HEK293 (cell line): ENCODE measurements around the gene RASD1.

Experiments used
- CTCF ChIA-PET: fragments of 350-600 bp; formaldehyde crosslinking; extraction: SDS; loops from one replicate; lab custom pipeline; 2021; ENCODE audit warnings: antibody characterized with exemption; lab: Yijun Ruan, JAX
- POLR2A ChIA-PET: fragments of 300-600 bp; formaldehyde crosslinking; extraction: SDS; loops from one replicate; lab custom pipeline; 2020; ENCODE audit warnings: antibody characterized with exemption, inconsistent platforms; lab: Yijun Ruan, JAX
- H3K27ac ChIP-seq: fragments of 200-500 bp; sonication (Bioruptor generic); 2 replicates; pipeline ENCODE4 v1.5.1; 2014; ENCODE audit warnings: low read depth, low read length, control low read depth, inconsistent platforms; ENCODE audit errors: extremely low read depth
- H3K36me3 ChIP-seq, 2 experiments: fragments of 200-500 bp in 1 of 2; sonication (Bioruptor generic) in 1 of 2; 1 replicate in 1 of 2; 2 replicates in 1 of 2; pipeline ENCODE4 v1.5.1; 2014 to 2017; ENCODE audit warnings: inconsistent platforms in 2 of 2, low read length in 2 of 2; ENCODE audit not compliant: control insufficient read depth in 2 of 2, insufficient read depth in 1 of 2
- H3K4me1 ChIP-seq: fragments of 200-500 bp; sonication (Bioruptor generic); 2 replicates; pipeline ENCODE4 v1.5.1; 2014; ENCODE audit warnings: mild to moderate bottlenecking, low read length, inconsistent platforms; ENCODE audit not compliant: control insufficient read depth, insufficient read depth
- H3K4me3 ChIP-seq: 2 replicates; pipeline ENCODE4 v1.5.1; 2011; ENCODE audit warnings: low read depth, mild to moderate bottlenecking, control low read depth, low read length, moderate library complexity
- H3K9me3 ChIP-seq: fragments of 200-500 bp; sonication (Bioruptor generic); 2 replicates; pipeline ENCODE4 v1.5.1; 2014; ENCODE audit warnings: low read depth, low read length, inconsistent platforms; ENCODE audit not compliant: control insufficient read depth, insufficient read depth
- FEZF1 ChIP-seq: fragments of 450-650 bp; formaldehyde crosslinking; IDR thresholded peaks from 2 replicates; pipeline ENCODE4 v1.5.1; 2016; ENCODE audit warnings: missing biosample characterization, missing genetic modification characterization
- GLI2 ChIP-seq: fragments of 450-650 bp; formaldehyde crosslinking; IDR thresholded peaks from 2 replicates; pipeline ENCODE4; 2017; ENCODE audit warnings: missing biosample characterization, missing genetic modification characterization, low read depth, borderline replicate concordance
- GLI4 ChIP-seq: fragments of 450-650 bp; formaldehyde crosslinking; IDR thresholded peaks from 2 replicates; pipeline ENCODE4 v1.5.1; 2016; ENCODE audit warnings: missing biosample characterization, missing genetic modification characterization
- KLF8 ChIP-seq: fragments of 450-650 bp; formaldehyde crosslinking; IDR thresholded peaks from 2 replicates; pipeline ENCODE4 v1.5.1; 2016; ENCODE audit warnings: missing biosample characterization, missing genetic modification characterization
- MZF1 ChIP-seq: fragments of 450-650 bp; formaldehyde crosslinking; IDR thresholded peaks from 2 replicates; pipeline ENCODE4 v1.5.1; 2017; ENCODE audit warnings: missing biosample characterization, missing genetic modification characterization, borderline replicate concordance
- PRDM1 ChIP-seq: fragments of 450-650 bp; formaldehyde crosslinking; IDR thresholded peaks from 2 replicates; pipeline ENCODE4; 2016; ENCODE audit warnings: missing biosample characterization, missing genetic modification characterization
- TCF7L2 ChIP-seq: IDR thresholded peaks from 2 replicates; pipeline ENCODE4 v1.6.1; 2011; ENCODE audit warnings: low read depth, mild to moderate bottlenecking, inconsistent platforms, low read length, moderate library complexity, borderline replicate concordance
- YY1 ChIP-seq: fragments of 450-650 bp; formaldehyde crosslinking; IDR thresholded peaks from 2 replicates; pipeline ENCODE4 v1.5.1; 2018; ENCODE audit warnings: missing biosample characterization, missing genetic modification characterization
- YY2 ChIP-seq: fragments of 450-650 bp; formaldehyde crosslinking; IDR thresholded peaks from 2 replicates; pipeline ENCODE4 v1.5.1; 2016; ENCODE audit warnings: missing biosample characterization, missing genetic modification characterization
- ZBTB21 ChIP-seq: fragments of 450-650 bp; formaldehyde crosslinking; IDR thresholded peaks from 2 replicates; pipeline ENCODE4 v1.5.1; 2017; ENCODE audit warnings: missing biosample characterization, missing genetic modification characterization
- ZNF248 ChIP-seq: fragments of 450-650 bp; formaldehyde crosslinking; IDR thresholded peaks from 2 replicates; pipeline ENCODE4 v1.5.1; 2017; ENCODE audit warnings: missing biosample characterization, missing genetic modification characterization
- ZNF266 ChIP-seq: fragments of 450-650 bp; formaldehyde crosslinking; IDR thresholded peaks from 2 replicates; pipeline ENCODE4 v1.5.1; 2016; ENCODE audit warnings: missing biosample characterization, missing genetic modification characterization, low read depth
- ZNF311 ChIP-seq: fragments of 450-650 bp; formaldehyde crosslinking; IDR thresholded peaks from 2 replicates; pipeline ENCODE4 v1.5.1; 2017; ENCODE audit warnings: missing biosample characterization, missing genetic modification characterization, borderline replicate concordance
- ZNF341 ChIP-seq: fragments of 450-650 bp; formaldehyde crosslinking; IDR thresholded peaks from 2 replicates; pipeline ENCODE4; 2016; ENCODE audit warnings: low read depth, missing biosample characterization, missing genetic modification characterization
- ZNF530 ChIP-seq: fragments of 450-650 bp; formaldehyde crosslinking; IDR thresholded peaks from 2 replicates; pipeline ENCODE4 v1.5.1; 2016; ENCODE audit warnings: low read depth, missing biosample characterization, missing genetic modification characterization
- ZNF621 ChIP-seq: fragments of 450-650 bp; formaldehyde crosslinking; IDR thresholded peaks from 2 replicates; pipeline ENCODE4 v1.5.1; 2017; ENCODE audit warnings: missing biosample characterization, missing genetic modification characterization
- ZNF623 ChIP-seq: fragments of 450-650 bp; formaldehyde crosslinking; IDR thresholded peaks from 2 replicates; pipeline ENCODE4 v1.5.1; 2016; ENCODE audit warnings: missing biosample characterization, missing genetic modification characterization
- ZNF747 ChIP-seq: fragments of 450-650 bp; formaldehyde crosslinking; IDR thresholded peaks from 2 replicates; pipeline ENCODE4 v1.5.1; 2016; ENCODE audit warnings: missing biosample characterization, missing genetic modification characterization
- ZNF843 ChIP-seq: fragments of 450-650 bp; formaldehyde crosslinking; IDR thresholded peaks from 2 replicates; pipeline ENCODE4 v1.5.1; 2016; ENCODE audit warnings: missing biosample characterization, missing genetic modification characterization
- TF ChIP-seq, protein P1 (sequence below): fragments of 450-650 bp; formaldehyde crosslinking; IDR thresholded peaks from 2 replicates; pipeline ENCODE4 v1.5.1; 2017; ENCODE audit warnings: missing biosample characterization, missing genetic modification characterization
- TF ChIP-seq, protein P2 (sequence below): fragments of 450-650 bp; formaldehyde crosslinking; IDR thresholded peaks from 2 replicates; pipeline ENCODE4 v1.5.1; 2017; ENCODE audit warnings: missing biosample characterization, missing genetic modification characterization
- TF ChIP-seq, protein P3 (sequence below): sonication (generic); formaldehyde crosslinking; IDR thresholded peaks from 2 replicates; pipeline ENCODE4 v1.8.1; 2022; ENCODE audit warnings: mild to moderate bottlenecking, moderate library complexity, missing genetic modification reagents

Gene RASD1

DNA sequence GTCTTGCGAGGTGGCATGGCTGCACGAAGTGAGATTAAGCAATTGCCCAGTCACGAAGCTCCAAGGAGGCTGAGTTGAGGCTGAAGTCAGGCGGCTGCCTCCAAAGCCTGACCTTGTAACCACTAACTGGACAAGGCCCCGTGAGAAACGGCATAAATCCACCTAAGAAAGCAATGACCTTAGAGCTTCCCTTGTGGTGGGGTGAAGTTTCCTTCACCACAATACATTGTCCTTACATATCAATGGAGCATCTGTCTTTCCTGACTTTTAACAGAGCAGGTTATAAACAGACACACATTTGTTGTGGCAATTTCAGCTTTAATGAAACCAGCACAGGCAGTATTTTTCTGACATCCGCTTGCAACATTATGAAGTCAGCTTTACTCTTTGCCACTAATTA lies 21.9 kb downstream of the RASD1 start:
- Histone ChIP-seq H3K36me3 (peaks cover 0 to 7% of the 10 kb centered on the region in 2 experiments; a peak in 2 of 3 replicates), H3K4me1 (0 out of 2 replicates have a peak, but pooled peaks cover 3% of the 10 kb centered on the region), H3K27ac (no peak overlapping the region), H3K4me3 (no peak overlapping the region), H3K9me3 (no peaks in the 10 kb centered on the region)
- TF ChIP-seq PRDM1 (no peak), ZNF621 (no peak), GLI4 (tag by site-specific recombination) (no peak), ZNF341 (tag by site-specific recombination) (no peak), ZNF843 (no peak), FEZF1 (tag by site-specific recombination) (no peak), ZNF311 (tag by site-specific recombination) (no peak), ZBTB21 (tag by site-specific recombination) (no peak), MZF1 (tag by site-specific recombination) (no peak), ZNF747 (no peak), YY1 (tag by site-specific recombination) (no peak), TCF7L2 (no peak), YY2 (tag by site-specific recombination) (no peak)
- TF ChIP-seq, protein P1, sequence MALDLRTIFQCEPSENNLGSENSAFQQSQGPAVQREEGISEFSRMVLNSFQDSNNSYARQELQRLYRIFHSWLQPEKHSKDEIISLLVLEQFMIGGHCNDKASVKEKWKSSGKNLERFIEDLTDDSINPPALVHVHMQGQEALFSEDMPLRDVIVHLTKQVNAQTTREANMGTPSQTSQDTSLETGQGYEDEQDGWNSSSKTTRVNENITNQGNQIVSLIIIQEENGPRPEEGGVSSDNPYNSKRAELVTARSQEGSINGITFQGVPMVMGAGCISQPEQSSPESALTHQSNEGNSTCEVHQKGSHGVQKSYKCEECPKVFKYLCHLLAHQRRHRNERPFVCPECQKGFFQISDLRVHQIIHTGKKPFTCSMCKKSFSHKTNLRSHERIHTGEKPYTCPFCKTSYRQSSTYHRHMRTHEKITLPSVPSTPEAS (tag by site-specific recombination) = no peak
- TF ChIP-seq, protein P2, sequence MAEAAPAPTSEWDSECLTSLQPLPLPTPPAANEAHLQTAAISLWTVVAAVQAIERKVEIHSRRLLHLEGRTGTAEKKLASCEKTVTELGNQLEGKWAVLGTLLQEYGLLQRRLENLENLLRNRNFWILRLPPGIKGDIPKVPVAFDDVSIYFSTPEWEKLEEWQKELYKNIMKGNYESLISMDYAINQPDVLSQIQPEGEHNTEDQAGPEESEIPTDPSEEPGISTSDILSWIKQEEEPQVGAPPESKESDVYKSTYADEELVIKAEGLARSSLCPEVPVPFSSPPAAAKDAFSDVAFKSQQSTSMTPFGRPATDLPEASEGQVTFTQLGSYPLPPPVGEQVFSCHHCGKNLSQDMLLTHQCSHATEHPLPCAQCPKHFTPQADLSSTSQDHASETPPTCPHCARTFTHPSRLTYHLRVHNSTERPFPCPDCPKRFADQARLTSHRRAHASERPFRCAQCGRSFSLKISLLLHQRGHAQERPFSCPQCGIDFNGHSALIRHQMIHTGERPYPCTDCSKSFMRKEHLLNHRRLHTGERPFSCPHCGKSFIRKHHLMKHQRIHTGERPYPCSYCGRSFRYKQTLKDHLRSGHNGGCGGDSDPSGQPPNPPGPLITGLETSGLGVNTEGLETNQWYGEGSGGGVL = no peak
- POLR2A ChIA-PET = interaction anchor here (1.3 to 2.3 kb wide), 2 partner anchors 22 to 28 kb away, joined by 5 to 8 read pairs; partner anchors contain the start of gene RASD1
- CTCF ChIA-PET = interaction anchor here (0.6 to 1.1 kb wide), 5 partner anchors 12 to 119 kb away, joined by 3 to 6 read pairs (median 3); no protein-coding TSS in a partner anchor

DNA sequence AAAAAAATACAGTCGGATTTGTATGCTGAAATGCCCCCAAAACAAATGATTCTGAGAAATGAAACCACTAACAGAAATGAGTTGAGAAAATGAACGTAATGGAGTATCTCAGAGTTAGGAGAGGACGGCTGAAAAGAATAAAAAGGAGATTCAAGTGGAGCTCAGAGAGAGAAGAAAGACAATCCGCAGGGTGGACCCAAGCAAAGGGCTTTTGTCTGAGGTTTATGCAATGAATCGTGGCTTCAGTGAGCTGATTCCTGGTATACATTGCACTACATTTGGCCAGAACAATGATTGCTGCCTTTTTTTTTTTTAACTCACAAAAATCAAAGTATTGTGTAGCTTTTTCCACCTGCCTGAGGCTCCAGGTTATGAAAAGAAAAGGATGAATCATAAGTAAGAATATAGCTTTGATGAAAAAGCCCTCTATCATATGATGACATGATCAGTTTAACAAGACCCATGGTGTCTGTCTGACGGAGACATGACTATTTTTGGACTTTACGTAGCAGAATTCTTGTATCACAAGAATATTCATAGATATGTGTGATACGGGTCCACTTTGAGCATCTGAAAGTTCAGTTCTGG lies 23.8 kb downstream of the RASD1 start:
- no peak overlapping the region for H3K27ac ChIP-seq
- ChIA-PET CTCF (interaction anchor here (0.6 to 2.4 kb wide), 4 partner anchors 15 to 32 kb away, joined by 3 to 9 read pairs (median 5); no protein-coding TSS in a partner anchor), POLR2A (interaction anchor here (0.6 to 1.5 kb wide), 3 partner anchors 24 to 167 kb away, joined by 3 to 13 read pairs (median 3); partner anchors contain the start of gene RASD1)
- no peaks in the 10 kb centered on the region for H3K9me3 ChIP-seq
- H3K4me1 ChIP-seq = 0 out of 2 replicates have a peak, but pooled peaks cover 2% of the 10 kb centered on the region
- TF ChIP-seq ZNF747 (no peak), ZNF248 (tag by site-specific recombination) (no peak), KLF8 (no peak), ZNF266 (tag by site-specific recombination) (no peak), ZNF530 (no peak), GLI2 (no peak), ZNF623 (tag by site-specific recombination) (no peak)
- TF ChIP-seq, protein P3, sequence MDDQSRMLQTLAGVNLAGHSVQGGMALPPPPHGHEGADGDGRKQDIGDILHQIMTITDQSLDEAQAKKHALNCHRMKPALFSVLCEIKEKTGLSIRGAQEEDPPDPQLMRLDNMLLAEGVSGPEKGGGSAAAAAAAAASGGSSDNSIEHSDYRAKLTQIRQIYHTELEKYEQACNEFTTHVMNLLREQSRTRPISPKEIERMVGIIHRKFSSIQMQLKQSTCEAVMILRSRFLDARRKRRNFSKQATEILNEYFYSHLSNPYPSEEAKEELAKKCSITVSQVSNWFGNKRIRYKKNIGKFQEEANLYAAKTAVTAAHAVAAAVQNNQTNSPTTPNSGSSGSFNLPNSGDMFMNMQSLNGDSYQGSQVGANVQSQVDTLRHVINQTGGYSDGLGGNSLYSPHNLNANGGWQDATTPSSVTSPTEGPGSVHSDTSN (CRISPR knock-in tag) = no peak
- H3K4me3 ChIP-seq = no peak overlapping the region
- no peaks in the 10 kb centered on the region for H3K36me3 ChIP-seq
